Adrenal gland (tissue), 12 donors: ENCODE data around the gene PTH2R. TPM values are rescaled to one million over a fixed set of nuclear protein-coding genes. Genes with fewer than 3 reads are reported as not detected.
"Not testable (repeated sequence)": the region's sequence is repeated elsewhere in the genome, so short reads cannot be mapped to it uniquely, and the experiment has no call there.

ENCODE experiments used
- DNase-seq, 7 donors: peaks; one replicate each; pipeline ENCODE4 v3.0.0-alpha.2; 2019 to 2020
- H3K27ac ChIP-seq, 5 donors: fragments of 200-600 bp; sonication (generic) in 4 of 5; 1 replicate in 3 of 5; 2 replicates in 2 of 5; pipeline versions ENCODE4 v1.5.1 to v1.8.0; 2016 to 2020; ENCODE audit warnings: mild to moderate bottlenecking in 1 of 5
- H3K27me3 ChIP-seq: fragments of 200-600 bp; 2 replicates; pipeline ENCODE4 v1.8.0; 2021
- H3K36me3 ChIP-seq, 2 donors: fragments of 200-600 bp; replicated peaks in 1 of 2; 1 replicate in 1 of 2; 2 replicates in 1 of 2; pipeline versions ENCODE4 v1.5.1 to v1.8.0; 2018 to 2022
- H3K4me1 ChIP-seq, 2 donors: fragments of 200-600 bp; replicated peaks in 1 of 2; 1 replicate in 1 of 2; 2 replicates in 1 of 2; pipeline versions ENCODE4 v1.5.1 to v1.8.0; 2018 to 2021
- H3K4me3 ChIP-seq, 4 donors: fragments of 200-600 bp; sonication (generic) in 3 of 4; one replicate each; pipeline ENCODE4 v1.5.1; 2016 to 2018
- H3K9me3 ChIP-seq, 3 donors: fragments of 200-600 bp; sonication (generic) in 1 of 3; replicated peaks in 1 of 3; 1 replicate in 2 of 3; 2 replicates in 1 of 3; pipeline versions ENCODE4 v1.5.1 to v1.8.0; 2016 to 2021
- CTCF ChIP-seq, 6 experiments: fragments of 450-650 bp in 4 of 6; fragments of 200-600 bp in 2 of 6; sonication (generic) in 1 of 6; IDR thresholded peaks; 1 replicate in 5 of 6; 2 replicates in 1 of 6; pipeline versions ENCODE4 v1.5.1 to v1.8.0; 2016 to 2021; ENCODE audit warnings: antibody characterized with exemption in 6 of 6, mild to moderate bottlenecking in 2 of 6, moderate library complexity in 1 of 6
- POLR2A ChIP-seq, 2 donors: fragments of 450-650 bp; IDR thresholded peaks; one replicate each; pipeline ENCODE4 v1.6.1; 2017; ENCODE audit warnings: antibody characterized with exemption in 2 of 2, mild to moderate bottlenecking in 2 of 2, moderate library complexity in 1 of 2
- WGBS, 4 donors: extraction: QIAGEN DNeasy Blood & Tissue Kit in 2 of 4; methylation state at CpG; one replicate each; pipeline versions ENCODE4 v1.1.5 to v1.1.7; 2013 to 2017; 5-methylcytosine and 5-hydroxymethylcytosine counted together
- intact Hi-C, 2 donors: fragments of 100-400 bp; cut with DNase I; formaldehyde crosslinking; loops; one replicate each; pipeline versions ENCODE4 v1.14.1 to v1.15.0; 2022 to 2023
- polyA plus RNA-seq, 3 donors: library from polyadenylated mRNA; stranded (reverse); fragments of 200-250 nt in 2 of 3; fragments of 350-450 nt in 1 of 3; fragmentation: Illumina TruSeq in 1 of 3; extraction: RNeasy Lipid Tissue Mini Kit (QIAGEN cat#74804) in 1 of 3; gene quantifications; one replicate each; pipeline ENCODE4 v1.2.3, GENCODE V29; 2013 to 2014
- total RNA-seq, 9 donors: library from RNA; depleted of rRNA in 4 of 9; stranded (reverse); fragments of >200 nt in 4 of 9; fragments of 120-200 nt in 1 of 9; fragmentation: NEBNext Ultra II Directional in 1 of 9; extraction: Animal tissue kit (Norgen Biotek cat#: 25700) in 1 of 9; gene quantifications; one replicate each; pipeline versions ENCODE4 v1.1.0 to v1.2.4, GENCODE V29; 2013 to 2023
- donor health status: healthy with polysubstance abuse.
- donor health status: Bipolar disorder and iron deficiency.
- donor health status: DM: yes; HTN: yes; CAD: no.
- donor health status: DM: no; HTN: no; CAD: no.
- donor health status: DM: no; HTN: no; CAD: no.
- donor health status: DM: yes; HTN: yes; CAD: no.

PTH2R gene
- total and polyA plus RNA-seq, 12 donors: 0.11 to 0.84 (median 0.28) TPM; not detected in 2

GRCh38 chr2:208529796-208530195, 123.2 kb downstream of the PTH2R start:
- no peak for DNase-seq
- H3K36me3 ChIP-seq: no peaks in the 10 kb centered on the region
- H3K4me3 ChIP-seq: no peak overlapping the region
- no peak overlapping the region for H3K27ac ChIP-seq
- H3K4me1 ChIP-seq: no peaks in the 10 kb centered on the region
- 54 to 76% (median 65%) methylated on average over 2 to 5 of the region's 5 CpGs for WGBS, 4 donors
- H3K9me3 ChIP-seq: no peaks in the 10 kb centered on the region
- H3K27me3 ChIP-seq: no peaks in the 10 kb centered on the region
- intact Hi-C loops: no loop called here
- TF ChIP-seq POLR2A (IDR thresholded peaks at IDR 0.05) (no peak), CTCF (IDR thresholded peaks at IDR 0.05) (no peak)

- no peak for DNase-seq
- Histone ChIP-seq H3K9me3 (no peaks in the 10 kb centered on the region), H3K27me3 (no peaks in the 10 kb centered on the region), H3K4me1 (no peaks in the 10 kb centered on the region), H3K36me3 (no peaks in the 10 kb centered on the region), H3K4me3 (no peak overlapping the region), H3K27ac (no peak overlapping the region)
- WGBS, 4 donors: 83 to 90% (median 87%) methylated on average over 3 of the region's 3 CpGs
- TF ChIP-seq POLR2A (IDR thresholded peaks at IDR 0.05) (no peak), CTCF (IDR thresholded peaks at IDR 0.05) (no peak)
- intact Hi-C loops: no loop called here
Measured at GRCh38 chr2:208531361-208531760, 124.8 kb downstream of the PTH2R start.

- H3K27ac ChIP-seq: not testable (repeated sequence)
Measured at GRCh38 chr2:208535578-208535977, 129.0 kb downstream of the PTH2R start.

GRCh38 chr2:208541461-208541988, 134.9 kb downstream of the PTH2R start:
- Histone ChIP-seq H3K9me3 (no peaks in the 10 kb centered on the region), H3K27ac (no peak overlapping the region), H3K36me3 (no peaks in the 10 kb centered on the region), H3K4me3 (no peak overlapping the region), H3K27me3 (no peaks in the 10 kb centered on the region), H3K4me1 (no peaks in the 10 kb centered on the region)
- DNase-seq: no peak
- intact Hi-C loops: no loop called here
- no peak for TF ChIP-seq CTCF (IDR thresholded peaks at IDR 0.05)
- WGBS, 4 donors: 74 to 91% (median 83%) methylated on average over 3 of the region's 3 CpGs

More at GRCh38 chr2:208535578-208535977, 129.0 kb downstream of the PTH2R start:
- DNase-seq, H3K9me3 ChIP-seq, H3K4me3 ChIP-seq, H3K4me1 ChIP-seq, H3K27me3 ChIP-seq, H3K36me3 ChIP-seq, intact Hi-C loops: not testable (repeated sequence)
- WGBS, 4 donors: 76 to 90% (median 82%) methylated on average over 1 of the region's 1 CpG

GRCh38 chr2:208541989-208542464, 135.4 kb downstream of the PTH2R start:
- Histone ChIP-seq H3K27ac (no peak overlapping the region), H3K27me3 (no peaks in the 10 kb centered on the region), H3K4me3 (no peak overlapping the region), H3K4me1 (no peaks in the 10 kb centered on the region), H3K36me3 (no peaks in the 10 kb centered on the region), H3K9me3 (no peaks in the 10 kb centered on the region)
- intact Hi-C loops: no loop called here
- 54 to 62% (median 58%) methylated on average over 3 of the region's 3 CpGs for WGBS, 4 donors
- TF ChIP-seq POLR2A (IDR thresholded peaks at IDR 0.05): no peak
- no peak for TF ChIP-seq CTCF (IDR thresholded peaks at IDR 0.05)
- DNase-seq: no peak
